ENCODE data around the gene SYT1. TPM values are rescaled to one million over a fixed set of nuclear protein-coding genes. Genes with fewer than 3 reads are reported as not detected.

SYT1 gene
- total RNA-seq, 2 experiments from 2014 or later, result not detected

- Mint-ChIP-seq H3K4me1 (no peaks in the 10 kb centered on the region), H3K4me3 (no peak overlapping the region), H3K36me3 (ENCODE audit: low read depth) (no peaks in the 10 kb centered on the region), H3K27me3 (no peaks in the 10 kb centered on the region), H3K9me3 (ENCODE audit: low read depth) (peaks cover 3% of the 10 kb centered on the region), H3K27ac (no peak overlapping the region)
- ChIA-PET CTCF (interaction anchor here (1.7 kb wide), 1 partner anchor 9 kb away, joined by 6 read pairs; no protein-coding TSS in a partner anchor), POLR2A (no interaction called here)
- intact Hi-C loops (cut with DNase I, micrococcal nuclease), result no loop called here
- ATAC-seq (no peak), DNase-seq (no peak)
These were observed 452.7 kb downstream of the SYT1 start for GRCh38 chr12:79317179-79317847.

- POLR2A ChIA-PET, result no interaction called here
- DNase-seq, result no peak
- intact Hi-C loops (cut with DNase I, micrococcal nuclease), result no loop called here
- no peak for ATAC-seq
- Mint-ChIP-seq H3K36me3 (ENCODE audit: low read depth) (no peaks in the 10 kb centered on the region), H3K27ac (no peak overlapping the region), H3K9me3 (ENCODE audit: low read depth) (no peaks in the 10 kb centered on the region), H3K4me3 (no peak overlapping the region), H3K27me3 (no peaks in the 10 kb centered on the region), H3K4me1 (no peaks in the 10 kb centered on the region)
- CTCF ChIA-PET, result no interaction called here
These were observed 458.3 kb downstream of the SYT1 start for GRCh38 chr12:79322905-79323304.

GRCh38 chr12:79324571-79324970 is 460.0 kb downstream of the SYT1 start:
- DNase-seq (no peak), ATAC-seq (no peak)
- ChIA-PET POLR2A (no interaction called here), CTCF (no interaction called here)
- Mint-ChIP-seq H3K4me3 (no peak overlapping the region), H3K27me3 (no peaks in the 10 kb centered on the region), H3K27ac (no peak overlapping the region), H3K4me1 (no peaks in the 10 kb centered on the region), H3K9me3 (ENCODE audit: low read depth) (no peaks in the 10 kb centered on the region), H3K36me3 (ENCODE audit: low read depth) (no peaks in the 10 kb centered on the region)
- intact Hi-C loops (cut with DNase I, micrococcal nuclease), result no loop called here

- Mint-ChIP-seq H3K4me3 (no peak overlapping the region), H3K9me3 (ENCODE audit: low read depth) (no peaks in the 10 kb centered on the region), H3K4me1 (no peaks in the 10 kb centered on the region), H3K27ac (no peak overlapping the region), H3K27me3 (no peaks in the 10 kb centered on the region), H3K36me3 (ENCODE audit: low read depth) (no peaks in the 10 kb centered on the region)
- ChIA-PET POLR2A (no interaction called here), CTCF (interaction anchor here (0.7 to 1.1 kb wide), 2 partner anchors 9 to 273 kb away, joined by 3 to 6 read pairs; no protein-coding TSS in a partner anchor)
- no peak for DNase-seq
- ATAC-seq, result no peak
- intact Hi-C loops (cut with DNase I, micrococcal nuclease), result no loop called here
These were observed 461.6 kb downstream of the SYT1 start for GRCh38 chr12:79326222-79326621.

GRCh38 chr12:79326663-79327062 is 462.1 kb downstream of the SYT1 start:
- H3K9me3 Mint-ChIP-seq (ENCODE audit: low read depth), result no peaks in the 10 kb centered on the region
- ChIA-PET CTCF (interaction anchor here (1.1 kb wide), 1 partner anchor 9 kb away, joined by 6 read pairs; no protein-coding TSS in a partner anchor), POLR2A (no interaction called here)
- no peak for ATAC-seq
- H3K36me3 Mint-ChIP-seq (ENCODE audit: low read depth), result no peaks in the 10 kb centered on the region
- H3K4me1 Mint-ChIP-seq, result no peaks in the 10 kb centered on the region
- intact Hi-C loops (cut with DNase I, micrococcal nuclease), result no loop called here
- no peaks in the 10 kb centered on the region for H3K27me3 Mint-ChIP-seq
- DNase-seq, result no peak
- H3K27ac Mint-ChIP-seq, result no peak overlapping the region
- no peak overlapping the region for H3K4me3 Mint-ChIP-seq

GRCh38 chr12:79327465-79327864 is 462.9 kb downstream of the SYT1 start:
- Mint-ChIP-seq H3K9me3 (ENCODE audit: low read depth) (no peaks in the 10 kb centered on the region), H3K4me3 (no peak overlapping the region), H3K27me3 (no peaks in the 10 kb centered on the region), H3K36me3 (ENCODE audit: low read depth) (no peaks in the 10 kb centered on the region), H3K4me1 (no peaks in the 10 kb centered on the region), H3K27ac (no peak overlapping the region)
- intact Hi-C loops (cut with DNase I, micrococcal nuclease), result no loop called here
- POLR2A ChIA-PET, result no interaction called here
- DNase-seq (no peak), ATAC-seq (no peak)
- CTCF ChIA-PET, result no interaction called here

GRCh38 chr12:79329933-79330332 is 465.4 kb downstream of the SYT1 start:
- no peak overlapping the region for H3K27ac Mint-ChIP-seq
- no peaks in the 10 kb centered on the region for H3K27me3 Mint-ChIP-seq
- POLR2A ChIA-PET, result no interaction called here
- intact Hi-C loops (cut with DNase I, micrococcal nuclease), result no loop called here
- no peaks in the 10 kb centered on the region for H3K4me1 Mint-ChIP-seq
- no peaks in the 10 kb centered on the region for H3K9me3 Mint-ChIP-seq (ENCODE audit: low read depth)
- no peak for ATAC-seq
- DNase-seq, result no peak
- no peaks in the 10 kb centered on the region for H3K36me3 Mint-ChIP-seq (ENCODE audit: low read depth)
- CTCF ChIA-PET, result no interaction called here
- H3K4me3 Mint-ChIP-seq, result no peak overlapping the region

- ATAC-seq (no peak), DNase-seq (no peak)
- POLR2A ChIA-PET, result no interaction called here
- Mint-ChIP-seq H3K27ac (no peak overlapping the region), H3K4me3 (no peak overlapping the region), H3K27me3 (no peaks in the 10 kb centered on the region), H3K36me3 (ENCODE audit: low read depth) (no peaks in the 10 kb centered on the region), H3K9me3 (ENCODE audit: low read depth) (no peaks in the 10 kb centered on the region), H3K4me1 (no peaks in the 10 kb centered on the region)
- CTCF ChIA-PET, result no interaction called here
- intact Hi-C loops (cut with DNase I, micrococcal nuclease), result no loop called here
These were observed 467.3 kb downstream of the SYT1 start for GRCh38 chr12:79331870-79332269.

GRCh38 chr12:79333144-79333543 is 468.6 kb downstream of the SYT1 start:
- no peak for DNase-seq
- POLR2A ChIA-PET, result no interaction called here
- Mint-ChIP-seq H3K27ac (no peak overlapping the region), H3K4me1 (no peaks in the 10 kb centered on the region), H3K9me3 (ENCODE audit: low read depth) (no peaks in the 10 kb centered on the region), H3K4me3 (no peak overlapping the region), H3K27me3 (no peaks in the 10 kb centered on the region), H3K36me3 (ENCODE audit: low read depth) (no peaks in the 10 kb centered on the region)
- CTCF ChIA-PET, result no interaction called here
- no peak for ATAC-seq
- intact Hi-C loops (cut with DNase I, micrococcal nuclease), result no loop called here

- H3K4me1 Mint-ChIP-seq, result no peaks in the 10 kb centered on the region
- intact Hi-C loops (cut with DNase I, micrococcal nuclease), result no loop called here
- CTCF ChIA-PET, result no interaction called here
These were observed 473.2 kb downstream of the SYT1 start for GRCh38 chr12:79337662-79338290.

GRCh38 chr12:79344855-79345847 is 480.6 kb downstream of the SYT1 start:
- DNase-seq, result peak; percentile 19
- Mint-ChIP-seq H3K4me1 (no peaks in the 10 kb centered on the region), H3K9me3 (ENCODE audit: low read depth) (peaks cover 2% of the 10 kb centered on the region), H3K36me3 (ENCODE audit: low read depth) (no peaks in the 10 kb centered on the region), H3K27ac (no peak overlapping the region), H3K4me3 (no peak overlapping the region), H3K27me3 (no peaks in the 10 kb centered on the region)
- ChIA-PET CTCF (interaction anchor here (0.7 kb wide), 2 partner anchors 1176 to 1948 kb away, joined by 4 to 5 read pairs; no protein-coding TSS in a partner anchor), POLR2A (no interaction called here)
- intact Hi-C loops (cut with DNase I, micrococcal nuclease), result loop anchor here in 1 of 2 experiments (2.0 to 10.0 kb wide), 2 partner anchors 1200 to 1344 kb away; no protein-coding TSS in a partner anchor
- peak; percentile 30 for ATAC-seq

More at GRCh38 chr12:79337662-79338290, 473.2 kb downstream of the SYT1 start:
- no peak overlapping the region for H3K27ac Mint-ChIP-seq
- H3K9me3 Mint-ChIP-seq (ENCODE audit: low read depth), result peaks cover 5% of the 10 kb centered on the region
- H3K36me3 Mint-ChIP-seq (ENCODE audit: low read depth), result no peaks in the 10 kb centered on the region
- H3K4me3 Mint-ChIP-seq, result no peak overlapping the region
- DNase-seq, result no peak
- POLR2A ChIA-PET, result no interaction called here
- no peaks in the 10 kb centered on the region for H3K27me3 Mint-ChIP-seq
- no peak for ATAC-seq

Measured in activated CD4-positive, alpha-beta T cell treated with anti-CD3 and anti-CD28 coated beads for 36 hours (primary cell).